Osteocyte (in vitro differentiated cells): Measurements from ENCODE around the gene NT5E. TPM values are rescaled to one million over a fixed set of nuclear protein-coding genes. Genes with fewer than 3 reads are reported as not detected.
A peak's percentile ranks its signal among the peaks of the same experiment; 100 is the strongest.

Experiments used
- DNase-seq: peaks from one replicate; pipeline ENCODE4 v3.0.0; 2021; ENCODE audit warnings: mixed read lengths; ENCODE audit not compliant: unreplicated experiment; ENCODE audit errors: extremely low spot score
- H3K27ac Mint-ChIP-seq: one replicate; pipeline ENCODE4 v1.8.0; 2021; ENCODE audit warnings: mild to moderate bottlenecking, mixed read lengths; ENCODE audit not compliant: unreplicated experiment
- H3K27me3 Mint-ChIP-seq: one replicate; pipeline ENCODE4 v1.8.0; 2021; ENCODE audit warnings: mixed read lengths; ENCODE audit not compliant: unreplicated experiment
- H3K36me3 Mint-ChIP-seq: one replicate; pipeline ENCODE4 v1.8.0; 2021; ENCODE audit warnings: mixed read lengths; ENCODE audit not compliant: unreplicated experiment
- H3K4me1 Mint-ChIP-seq: one replicate; pipeline ENCODE4 v1.8.0; 2021; ENCODE audit warnings: mixed read lengths; ENCODE audit not compliant: unreplicated experiment
- H3K4me3 Mint-ChIP-seq: one replicate; pipeline ENCODE4 v1.8.0; 2021; ENCODE audit warnings: mild to moderate bottlenecking, moderate library complexity, mixed read lengths; ENCODE audit not compliant: unreplicated experiment
- H3K9me3 Mint-ChIP-seq: one replicate; pipeline ENCODE4 v1.8.0; 2021; ENCODE audit warnings: mixed read lengths; ENCODE audit not compliant: unreplicated experiment
- CTCF ChIP-seq: fragments of 200-600 bp; sonication (generic); IDR thresholded peaks from 2 replicates; pipeline ENCODE4 v1.5.0; 2021; ENCODE audit warnings: antibody characterized with exemption, mild to moderate bottlenecking, moderate library complexity
- total RNA-seq: library from RNA; stranded (reverse); gene quantifications from 2 replicates; pipeline ENCODE4 v1.2.1, GENCODE V29; 2021

The NT5E gene
- total RNA-seq, 1 donor from 2014 or later = 197 TPM

- Mint-ChIP-seq H3K27me3 (no peaks in the 10 kb centered on the region), H3K27ac (no peak overlapping the region), H3K4me1 (peaks cover 60% of the 10 kb centered on the region), H3K36me3 (no peaks in the 10 kb centered on the region), H3K9me3 (peaks cover 9% of the 10 kb centered on the region), H3K4me3 (no peak overlapping the region)
- TF ChIP-seq CTCF = no peak
- DNase-seq = no peak
These were observed 33.1 kb upstream of the NT5E start for GRCh38 chr6:85416766-85417165.

GRCh38 chr6:85417336-85417735 is 32.5 kb upstream of the NT5E start:
- Mint-ChIP-seq H3K4me3 (no peak overlapping the region), H3K27ac (no peak overlapping the region), H3K4me1 (peaks cover 64% of the 10 kb centered on the region)

GRCh38 chr6:85418059-85418458 is 31.8 kb upstream of the NT5E start:
- no peak for DNase-seq
- Mint-ChIP-seq H3K4me1 (peaks cover 62% of the 10 kb centered on the region), H3K9me3 (no peaks in the 10 kb centered on the region), H3K27me3 (no peaks in the 10 kb centered on the region), H3K4me3 (no peak overlapping the region), H3K27ac (peak overlapping the region; percentile 82), H3K36me3 (no peaks in the 10 kb centered on the region)
- TF ChIP-seq CTCF = no peak

More at GRCh38 chr6:85417336-85417735, 32.5 kb upstream of the NT5E start:
- no peak for TF ChIP-seq CTCF
- no peak for DNase-seq
- no peaks in the 10 kb centered on the region for H3K27me3 Mint-ChIP-seq
- H3K9me3 Mint-ChIP-seq = peaks cover 6% of the 10 kb centered on the region
- no peaks in the 10 kb centered on the region for H3K36me3 Mint-ChIP-seq

- Mint-ChIP-seq H3K27me3 (no peaks in the 10 kb centered on the region), H3K4me3 (no peak overlapping the region), H3K9me3 (no peaks in the 10 kb centered on the region), H3K4me1 (peaks cover 62% of the 10 kb centered on the region), H3K36me3 (no peaks in the 10 kb centered on the region), H3K27ac (peak overlapping the region; percentile 82)
- no peak for TF ChIP-seq CTCF
- DNase-seq = no peak
These were observed 30.7 kb upstream of the NT5E start for GRCh38 chr6:85419046-85419759.

DNA sequence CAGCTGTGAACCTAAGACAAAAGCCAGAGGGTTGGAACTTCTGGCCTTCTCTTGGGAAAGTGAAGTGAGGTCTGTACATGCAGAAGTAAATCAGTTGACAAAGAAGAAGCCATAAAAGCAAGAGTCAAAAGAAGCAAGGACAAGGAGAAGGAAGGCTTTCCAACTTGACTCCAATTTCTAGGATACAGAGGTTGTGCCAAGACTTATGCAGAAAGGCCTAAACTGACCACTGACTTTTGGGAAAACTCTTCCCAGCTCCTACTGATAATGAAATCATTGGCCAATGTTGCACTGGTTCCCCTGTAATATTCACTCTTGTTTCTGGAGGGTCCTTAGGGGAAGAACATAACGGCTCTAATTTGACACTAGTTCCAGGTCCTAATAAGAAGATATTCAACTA is 29.3 kb upstream of the NT5E start:
- DNase-seq = no peak
- H3K4me3 Mint-ChIP-seq = no peak overlapping the region
- no peak for TF ChIP-seq CTCF
- no peaks in the 10 kb centered on the region for H3K27me3 Mint-ChIP-seq
- H3K27ac Mint-ChIP-seq = no peak overlapping the region
- H3K36me3 Mint-ChIP-seq = peaks cover 2% of the 10 kb centered on the region
- H3K4me1 Mint-ChIP-seq = peaks cover 61% of the 10 kb centered on the region
- peaks cover 9% of the 10 kb centered on the region for H3K9me3 Mint-ChIP-seq
